Gastrocnemius medialis (tissue), 4 donors: ENCODE data around the gene CBX8.

Experiments used
- CTCF ChIP-seq, 5 experiments: fragments of 450-650 bp in 3 of 5; fragments of 200-600 bp in 2 of 5; sonication (generic) in 2 of 5; IDR thresholded peaks in 4 of 5; conservative IDR thresholded peaks in 1 of 5; 1 replicate in 4 of 5; 2 replicates in 1 of 5; pipeline ENCODE4 v1.5.1; 2016 to 2019; ENCODE audit warnings: antibody characterized with exemption in 5 of 5, mild to moderate bottlenecking in 3 of 5, moderate library complexity in 3 of 5
- POLR2A ChIP-seq, 2 donors: fragments of 450-650 bp; IDR thresholded peaks; one replicate each; pipeline ENCODE4 v1.6.1; 2017; ENCODE audit warnings: antibody characterized with exemption in 2 of 2, mild to moderate bottlenecking in 2 of 2, moderate library complexity in 2 of 2

DNA sequence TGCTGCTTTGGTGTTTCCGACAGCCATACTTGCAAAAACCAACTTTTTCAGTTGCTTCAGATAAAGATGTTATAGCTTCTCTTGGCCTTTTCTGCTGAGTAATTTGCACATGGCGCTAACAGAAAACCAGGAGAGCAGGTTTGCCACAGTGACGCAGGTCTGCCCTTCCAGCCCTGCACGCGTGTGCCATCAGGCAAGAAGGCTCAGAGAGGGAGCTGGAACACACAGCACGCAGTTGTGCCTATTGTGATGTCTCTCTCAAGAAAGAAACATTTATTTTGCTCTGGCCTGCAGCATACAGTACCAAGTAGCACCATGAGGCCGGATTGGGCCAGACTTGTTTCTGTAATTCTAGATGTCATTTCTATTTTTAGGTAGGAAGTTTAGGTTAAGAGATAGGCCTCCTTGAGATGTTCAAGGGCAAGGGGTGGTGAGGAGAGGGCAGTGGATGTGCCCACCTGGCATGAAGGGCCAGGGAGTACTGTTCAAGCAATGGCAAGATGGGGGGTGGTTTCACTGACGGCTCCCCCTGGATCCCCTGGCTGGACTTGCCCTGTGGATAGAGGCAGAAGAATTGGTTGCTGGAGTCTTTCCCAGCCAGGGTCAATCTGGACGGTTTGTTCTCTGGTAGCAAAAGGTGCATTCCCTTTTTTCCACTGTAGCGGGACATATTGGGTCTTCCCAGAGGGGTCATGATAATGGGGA is 17.1 kb downstream of the CBX8 start:
- TF ChIP-seq CTCF (IDR thresholded peaks at IDR 0.05 in 4 of 5, conservative IDR thresholded peaks at IDR 0.05 in 1 of 5) (no peak), POLR2A (IDR thresholded peaks at IDR 0.05) (no peak)
